ENCODE measurements around the gene C1QTNF12.

DNA sequence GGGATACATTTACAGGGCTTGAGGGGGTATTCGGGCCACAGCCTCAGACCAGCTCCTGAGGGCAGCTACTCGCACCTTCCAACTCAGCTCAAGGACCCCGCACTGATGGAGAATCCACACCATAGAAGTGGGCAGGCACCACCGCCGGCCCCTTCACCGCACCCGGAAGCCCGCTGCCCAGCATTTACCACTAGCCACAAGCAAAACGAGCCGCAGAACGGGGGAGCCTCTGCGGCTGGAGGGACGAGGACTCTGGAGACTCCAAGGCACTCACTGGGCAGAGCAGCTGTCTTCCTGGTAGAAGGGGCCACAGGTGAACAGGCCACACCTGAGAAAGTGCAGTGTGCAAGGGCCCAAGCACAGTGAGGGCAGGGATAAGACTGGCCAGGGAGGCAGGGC lies 21.8 kb upstream of the C1QTNF12 start:
- no peak for TF ChIP-seq EZH2 (IDR thresholded peaks at IDR 0.05; ENCODE audit: borderline replicate concordance, low read length)
- TF ChIP-seq, protein P1, sequence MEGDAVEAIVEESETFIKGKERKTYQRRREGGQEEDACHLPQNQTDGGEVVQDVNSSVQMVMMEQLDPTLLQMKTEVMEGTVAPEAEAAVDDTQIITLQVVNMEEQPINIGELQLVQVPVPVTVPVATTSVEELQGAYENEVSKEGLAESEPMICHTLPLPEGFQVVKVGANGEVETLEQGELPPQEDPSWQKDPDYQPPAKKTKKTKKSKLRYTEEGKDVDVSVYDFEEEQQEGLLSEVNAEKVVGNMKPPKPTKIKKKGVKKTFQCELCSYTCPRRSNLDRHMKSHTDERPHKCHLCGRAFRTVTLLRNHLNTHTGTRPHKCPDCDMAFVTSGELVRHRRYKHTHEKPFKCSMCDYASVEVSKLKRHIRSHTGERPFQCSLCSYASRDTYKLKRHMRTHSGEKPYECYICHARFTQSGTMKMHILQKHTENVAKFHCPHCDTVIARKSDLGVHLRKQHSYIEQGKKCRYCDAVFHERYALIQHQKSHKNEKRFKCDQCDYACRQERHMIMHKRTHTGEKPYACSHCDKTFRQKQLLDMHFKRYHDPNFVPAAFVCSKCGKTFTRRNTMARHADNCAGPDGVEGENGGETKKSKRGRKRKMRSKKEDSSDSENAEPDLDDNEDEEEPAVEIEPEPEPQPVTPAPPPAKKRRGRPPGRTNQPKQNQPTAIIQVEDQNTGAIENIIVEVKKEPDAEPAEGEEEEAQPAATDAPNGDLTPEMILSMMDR (IDR thresholded peaks at IDR 0.05; ENCODE audit: low read length) = no peak

Measured in OCI-LY1 (cell line).